ENCODE data around the gene PTTG1IP.

Gene PTTG1IP

DNA sequence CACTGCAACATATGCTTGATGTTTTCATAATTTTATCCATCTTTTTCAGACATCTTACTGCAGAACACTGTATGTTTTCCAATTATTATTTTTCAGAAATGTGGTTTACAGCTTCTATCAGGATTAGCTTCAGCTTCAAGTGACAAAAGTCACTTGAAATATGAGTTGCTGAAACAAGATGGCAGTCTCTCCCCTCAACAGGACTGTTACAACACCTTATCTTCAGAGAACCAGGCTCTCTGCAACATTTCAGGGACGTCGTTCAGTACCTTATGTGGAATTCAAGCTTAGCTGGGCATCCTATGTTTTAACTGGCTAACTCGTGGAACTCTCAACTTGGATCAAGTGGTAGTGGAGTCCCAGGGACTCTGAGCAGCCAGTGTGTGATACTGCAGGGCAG, 69.8 kb downstream of the PTTG1IP start:
- Histone ChIP-seq H3K36me3 (peaks cover 37% of the 10 kb centered on the region), H3K4me1 (ENCODE audit: control insufficient read depth in 1 of 2, insufficient read depth in 1 of 2, low read depth in 1 of 2, low read length in 1 of 2) (peaks cover 17 to 18% of the 10 kb centered on the region in 2 experiments)

GRCh38 chr21:44802396-44803153, 70.9 kb downstream of the PTTG1IP start:
- Histone ChIP-seq H3K27me3 (peaks cover 5% of the 10 kb centered on the region), H3K4me1 (ENCODE audit: control insufficient read depth in 1 of 2, insufficient read depth in 1 of 2, low read depth in 1 of 2, low read length in 1 of 2) (peaks cover 17 to 18% of the 10 kb centered on the region in 2 experiments), H3K27ac (peak overlapping the region; percentile 51), H3K36me3 (peaks cover 26% of the 10 kb centered on the region), H3K9me3 (no peaks in the 10 kb centered on the region), H3K4me3 (ENCODE audit: low read depth in 1 of 2, low read length in 1 of 2) (peak overlapping the region; percentile 86 to 93)
- TF ChIP-seq, protein P1, sequence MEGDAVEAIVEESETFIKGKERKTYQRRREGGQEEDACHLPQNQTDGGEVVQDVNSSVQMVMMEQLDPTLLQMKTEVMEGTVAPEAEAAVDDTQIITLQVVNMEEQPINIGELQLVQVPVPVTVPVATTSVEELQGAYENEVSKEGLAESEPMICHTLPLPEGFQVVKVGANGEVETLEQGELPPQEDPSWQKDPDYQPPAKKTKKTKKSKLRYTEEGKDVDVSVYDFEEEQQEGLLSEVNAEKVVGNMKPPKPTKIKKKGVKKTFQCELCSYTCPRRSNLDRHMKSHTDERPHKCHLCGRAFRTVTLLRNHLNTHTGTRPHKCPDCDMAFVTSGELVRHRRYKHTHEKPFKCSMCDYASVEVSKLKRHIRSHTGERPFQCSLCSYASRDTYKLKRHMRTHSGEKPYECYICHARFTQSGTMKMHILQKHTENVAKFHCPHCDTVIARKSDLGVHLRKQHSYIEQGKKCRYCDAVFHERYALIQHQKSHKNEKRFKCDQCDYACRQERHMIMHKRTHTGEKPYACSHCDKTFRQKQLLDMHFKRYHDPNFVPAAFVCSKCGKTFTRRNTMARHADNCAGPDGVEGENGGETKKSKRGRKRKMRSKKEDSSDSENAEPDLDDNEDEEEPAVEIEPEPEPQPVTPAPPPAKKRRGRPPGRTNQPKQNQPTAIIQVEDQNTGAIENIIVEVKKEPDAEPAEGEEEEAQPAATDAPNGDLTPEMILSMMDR (IDR thresholded peaks at IDR 0.05), result no peak

More for the DNA sequence above, 69.8 kb downstream of the PTTG1IP start:
- no peaks in the 10 kb centered on the region for H3K9me3 ChIP-seq
- H3K27ac ChIP-seq, result no peak overlapping the region
- H3K27me3 ChIP-seq, result peaks cover 5% of the 10 kb centered on the region
- TF ChIP-seq, protein P1 (IDR thresholded peaks at IDR 0.05), result no peak
- no peak overlapping the region for H3K4me3 ChIP-seq (ENCODE audit: low read depth in 1 of 2, low read length in 1 of 2)

DNA sequence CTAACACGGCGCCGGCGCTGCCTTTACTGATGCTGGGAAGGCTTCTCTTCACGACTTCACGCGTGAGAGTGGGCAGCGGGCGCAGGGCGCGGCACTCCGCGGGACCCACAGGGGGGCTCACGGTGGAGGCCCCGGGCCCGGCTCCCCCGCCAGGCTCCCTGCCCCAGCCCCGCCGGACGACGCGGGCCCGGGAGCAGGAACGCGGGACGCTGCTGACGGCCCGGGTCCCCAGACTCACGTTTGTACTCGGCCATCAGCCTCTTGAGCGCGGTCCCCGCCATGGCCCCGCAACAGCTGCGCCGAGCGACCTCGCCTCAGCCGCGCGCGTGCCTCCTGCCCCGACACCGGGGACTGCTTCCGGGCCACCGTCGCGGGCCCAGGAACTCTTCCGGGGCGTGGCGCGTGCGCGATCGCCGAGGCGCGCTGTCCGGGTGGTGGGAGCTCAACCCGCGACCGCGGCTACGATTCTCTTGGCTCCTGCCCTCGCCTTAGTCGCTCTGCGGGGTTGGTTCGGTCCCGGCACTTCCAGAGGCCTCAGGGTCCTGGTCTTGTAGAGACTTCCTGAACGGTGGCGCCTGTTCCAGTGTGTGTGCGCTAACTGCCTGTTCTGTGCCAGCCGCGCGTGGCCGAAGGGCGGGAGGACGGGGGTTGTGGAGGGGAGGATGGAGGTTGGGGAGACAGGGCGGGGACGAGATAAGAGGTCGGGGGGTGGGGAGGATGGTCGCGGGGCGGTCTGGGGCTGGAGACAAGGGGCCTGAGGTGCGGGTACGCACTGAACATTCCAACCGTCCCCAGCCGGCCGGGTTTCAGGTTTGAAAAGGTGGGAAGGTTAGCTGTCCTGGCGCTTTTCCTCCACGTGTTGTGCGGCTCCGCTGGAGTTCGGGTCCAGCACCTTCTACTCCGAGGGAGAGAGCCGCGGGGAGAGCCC, 71.8 kb downstream of the PTTG1IP start, which contains the start of gene UBE2G2:
Gene UBE2G2, minus strand, starts transcription at position 353 of the 928 bp plus-strand sequence. Its CDS starts 72 bp downstream, at position 281.
- TF ChIP-seq, protein P1 (IDR thresholded peaks at IDR 0.05), result no peak
- H3K4me1 ChIP-seq (ENCODE audit: control insufficient read depth in 1 of 2, insufficient read depth in 1 of 2, low read depth in 1 of 2, low read length in 1 of 2), result peaks cover 17 to 18% of the 10 kb centered on the region in 2 experiments
- peak within 1 kb of the TSS; percentile 51 for H3K27ac ChIP-seq
- H3K36me3 ChIP-seq, result peaks cover 20% of the 10 kb centered on the region
- H3K27me3 ChIP-seq, result peaks cover 5% of the 10 kb centered on the region
- no peaks in the 10 kb centered on the region for H3K9me3 ChIP-seq
- peak within 1 kb of the TSS; percentile 86 to 93 for H3K4me3 ChIP-seq (ENCODE audit: low read depth in 1 of 2, low read length in 1 of 2)

DNA sequence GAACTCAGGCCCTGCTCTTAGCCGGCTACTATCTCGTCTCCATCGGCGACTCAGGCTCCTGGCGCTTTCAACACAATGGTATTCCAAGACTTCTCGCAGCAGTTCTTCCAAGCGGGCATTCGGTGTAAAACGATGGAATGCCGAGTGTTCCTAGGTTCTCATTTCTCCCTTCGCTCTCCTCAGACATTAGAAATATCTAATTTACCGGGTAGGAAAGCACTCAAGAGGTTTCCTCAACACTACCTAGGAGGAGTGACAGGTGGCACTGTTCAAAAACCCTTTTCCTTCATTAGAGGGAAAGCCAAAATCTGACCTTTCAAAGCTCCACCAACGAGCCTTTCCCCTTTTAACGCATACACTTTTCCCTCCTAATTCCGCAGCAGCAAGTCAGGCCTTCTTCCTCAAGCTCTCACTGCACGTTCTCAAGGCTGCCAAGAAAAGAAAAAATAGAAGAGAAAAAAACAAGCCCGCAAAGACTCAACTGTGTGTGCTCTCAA, 72.5 kb downstream of the PTTG1IP start:
- peak overlapping the region; percentile 51 for H3K27ac ChIP-seq
- no peaks in the 10 kb centered on the region for H3K9me3 ChIP-seq
- peak overlapping the region; percentile 86 to 93 for H3K4me3 ChIP-seq (ENCODE audit: low read depth in 1 of 2, low read length in 1 of 2)
- TF ChIP-seq, protein P1 (IDR thresholded peaks at IDR 0.05), result no peak
- peaks cover 13% of the 10 kb centered on the region for H3K36me3 ChIP-seq
- H3K27me3 ChIP-seq, result peaks cover 5% of the 10 kb centered on the region
- peaks cover 17 to 18% of the 10 kb centered on the region in 2 experiments for H3K4me1 ChIP-seq (ENCODE audit: control insufficient read depth in 1 of 2, insufficient read depth in 1 of 2, low read depth in 1 of 2, low read length in 1 of 2)

GRCh38 chr21:44800103-44800502, 73.4 kb downstream of the PTTG1IP start:
- Histone ChIP-seq H3K27ac (no peak overlapping the region), H3K36me3 (peaks cover 5% of the 10 kb centered on the region), H3K4me1 (ENCODE audit: control insufficient read depth in 1 of 2, insufficient read depth in 1 of 2, low read depth in 1 of 2, low read length in 1 of 2) (peaks cover 17 to 18% of the 10 kb centered on the region in 2 experiments), H3K9me3 (no peaks in the 10 kb centered on the region), H3K4me3 (ENCODE audit: low read depth in 1 of 2, low read length in 1 of 2) (no peak overlapping the region), H3K27me3 (peaks cover 5% of the 10 kb centered on the region)
- TF ChIP-seq, protein P1 (IDR thresholded peaks at IDR 0.05), result no peak

Measured in neutrophil (primary cell).